Measurements from ENCODE around the gene HDAC10. TPM values are rescaled to one million over a fixed set of nuclear protein-coding genes. Genes with fewer than 3 reads are reported as not detected.

HDAC10 gene
- total and polyA plus RNA-seq, 3 experiments from 2014 or later, result 7.5 to 44.7 (median 42.5) TPM

DNA sequence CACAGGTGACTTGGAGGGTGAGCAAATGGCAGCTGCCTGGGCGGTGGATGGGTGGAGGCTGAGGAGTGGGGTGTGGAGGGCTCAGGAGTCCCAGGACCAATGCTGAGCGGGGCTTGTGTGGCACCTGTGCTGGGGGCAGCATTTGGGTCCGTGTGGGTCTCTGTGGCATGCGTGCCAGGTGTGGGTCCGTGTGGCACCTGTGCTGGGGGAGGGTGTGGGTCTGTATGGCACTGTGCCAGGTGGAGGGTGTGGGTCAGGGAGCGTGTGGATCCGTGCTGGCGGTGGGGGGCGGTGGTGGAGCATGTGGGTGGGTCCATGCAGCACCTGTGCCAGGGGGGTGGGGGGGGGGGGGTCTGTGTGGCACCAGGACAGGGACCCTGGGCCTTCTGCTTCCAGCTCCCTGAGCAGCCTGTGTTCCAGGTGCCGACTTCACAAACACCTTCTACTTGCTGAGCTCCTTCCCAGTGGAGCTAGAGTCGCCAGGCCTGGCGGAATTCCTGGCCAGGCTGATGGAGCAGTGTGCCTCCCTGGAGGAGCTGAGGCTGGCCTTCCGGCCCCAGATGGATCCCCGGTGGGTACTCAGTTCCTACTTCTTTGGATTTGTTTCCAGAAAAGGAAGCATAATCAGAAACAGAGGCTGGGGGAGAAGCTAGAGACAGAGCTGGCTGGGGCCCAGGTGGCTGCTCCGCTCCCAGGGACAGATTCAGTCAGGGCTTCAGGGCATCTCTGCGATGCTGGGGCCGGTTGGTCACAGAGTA, 35.6 kb downstream of the HDAC10 start:
- POLR2A ChIA-PET, result no interaction called here
- H3K4me3 Mint-ChIP-seq, result no peak overlapping the region
- no peaks in the 10 kb centered on the region for H3K9me3 ChIP-seq (ENCODE audit: low read length)
- H3K9me3 Mint-ChIP-seq, result no peaks in the 10 kb centered on the region
- H3K27ac Mint-ChIP-seq, result peak overlapping the region in 3 of 8 donors; percentile 43 to 87 (median 66)
- DNase-seq, result no peak
- peaks cover 27% of the 10 kb centered on the region for H3K36me3 ChIP-seq (ENCODE audit: insufficient read depth, low read length)
- peaks cover 0 to 86% (median 2%) of the 10 kb centered on the region in 3 donors for H3K36me3 Mint-ChIP-seq
- no peak overlapping the region for H3K27ac ChIP-seq (ENCODE audit: low read depth, low read length)
- H3K4me1 Mint-ChIP-seq, result peaks cover 11 to 33% (median 25%) of the 10 kb centered on the region in 3 donors
- peaks cover 0 to 2% of the 10 kb centered on the region in 2 donors for H3K27me3 Mint-ChIP-seq
- H3K4me1 ChIP-seq (ENCODE audit: insufficient read depth, low read length), result no peaks in the 10 kb centered on the region
- H3K4me3 ChIP-seq (ENCODE audit: low read length), result no peak overlapping the region
- H3K27me3 ChIP-seq (ENCODE audit: insufficient read depth, low read length, poor library complexity, severe bottlenecking), result no peaks in the 10 kb centered on the region
- CTCF ChIA-PET, result interaction anchor here (1.0 kb wide), 1 partner anchor 65 kb away, joined by 4 read pairs; no protein-coding TSS in a partner anchor

DNA sequence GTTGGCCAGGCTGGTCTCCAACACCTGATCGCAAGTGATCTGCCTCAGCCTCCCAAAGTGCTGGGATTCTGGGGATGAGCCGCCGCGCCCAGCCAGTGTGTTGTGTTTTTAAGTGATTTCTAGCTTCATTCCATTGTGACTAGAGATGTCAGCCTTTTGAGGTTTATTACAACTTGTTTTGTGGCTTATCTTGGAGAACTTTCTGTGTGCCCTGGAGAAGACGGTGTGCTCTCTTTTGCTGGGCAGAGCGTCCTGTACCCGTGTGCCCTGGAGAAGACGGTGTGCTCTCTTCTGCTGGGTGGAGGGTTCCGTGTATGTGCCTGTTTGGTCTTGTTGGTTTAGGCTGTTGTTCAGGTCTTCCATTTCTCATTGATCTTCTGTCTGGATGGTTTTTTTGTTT, 37.8 kb downstream of the HDAC10 start:
- no peak overlapping the region for H3K4me3 ChIP-seq (ENCODE audit: low read length)
- DNase-seq, result no peak
- H3K36me3 Mint-ChIP-seq, result peaks cover 3 to 76% (median 5%) of the 10 kb centered on the region in 3 donors
- no peaks in the 10 kb centered on the region for H3K4me1 ChIP-seq (ENCODE audit: insufficient read depth, low read length)
- peaks cover 0 to 2% of the 10 kb centered on the region in 2 donors for H3K27me3 Mint-ChIP-seq
- ChIA-PET POLR2A (no interaction called here), CTCF (no interaction called here)
- no peak overlapping the region for H3K4me3 Mint-ChIP-seq
- H3K9me3 ChIP-seq (ENCODE audit: low read length), result no peaks in the 10 kb centered on the region
- H3K4me1 Mint-ChIP-seq, result peaks cover 16 to 38% (median 31%) of the 10 kb centered on the region in 3 donors
- H3K27ac ChIP-seq (ENCODE audit: low read depth, low read length), result no peak overlapping the region
- H3K9me3 Mint-ChIP-seq, result no peaks in the 10 kb centered on the region
- H3K36me3 ChIP-seq (ENCODE audit: insufficient read depth, low read length), result peaks cover 27% of the 10 kb centered on the region
- no peaks in the 10 kb centered on the region for H3K27me3 ChIP-seq (ENCODE audit: insufficient read depth, low read length, poor library complexity, severe bottlenecking)
- peak overlapping the region in 1 of 8 donors; percentile 27 for H3K27ac Mint-ChIP-seq

DNA sequence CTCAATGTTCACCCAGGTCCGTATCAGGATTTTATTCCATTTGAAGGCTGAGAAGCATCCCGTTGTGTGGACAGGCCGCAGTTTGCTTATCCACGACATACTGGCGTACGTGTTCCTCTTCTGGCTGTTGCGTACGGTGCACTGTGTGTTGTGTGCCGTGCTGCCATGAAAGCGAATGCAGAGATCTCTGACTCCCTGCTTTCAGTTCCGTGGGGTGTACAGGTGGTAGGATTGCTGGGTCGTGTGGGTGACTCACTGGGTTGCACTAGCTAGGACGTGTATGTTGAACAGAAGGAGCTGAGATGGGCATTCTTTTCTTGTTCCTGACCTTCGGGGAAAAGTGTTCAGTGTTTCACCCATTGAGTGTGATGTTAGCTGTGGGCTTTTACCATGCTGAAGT, 39.9 kb downstream of the HDAC10 start:
- Mint-ChIP-seq H3K27me3 (peaks cover 0 to 2% of the 10 kb centered on the region in 2 donors), H3K4me3 (peak overlapping the region in 1 of 7 donors; percentile 51), H3K36me3 (peaks cover 3 to 70% (median 5%) of the 10 kb centered on the region in 3 donors), H3K27ac (peak overlapping the region in 3 of 8 donors; percentile 7 to 22 (median 11)), H3K9me3 (no peaks in the 10 kb centered on the region), H3K4me1 (peaks cover 16 to 40% (median 31%) of the 10 kb centered on the region in 3 donors)
- POLR2A ChIA-PET, result no interaction called here
- CTCF ChIA-PET, result interaction anchor here (0.5 to 2.3 kb wide), 4 partner anchors 8 to 407 kb away, joined by 3 to 18 read pairs (median 4); no protein-coding TSS in a partner anchor
- no peak for DNase-seq
- Histone ChIP-seq H3K9me3 (ENCODE audit: low read length) (no peaks in the 10 kb centered on the region), H3K4me3 (ENCODE audit: low read length) (no peak overlapping the region), H3K27ac (ENCODE audit: low read depth, low read length) (no peak overlapping the region), H3K36me3 (ENCODE audit: insufficient read depth, low read length) (peaks cover 31% of the 10 kb centered on the region), H3K4me1 (ENCODE audit: insufficient read depth, low read length) (no peaks in the 10 kb centered on the region), H3K27me3 (ENCODE audit: insufficient read depth, low read length, poor library complexity, severe bottlenecking) (no peaks in the 10 kb centered on the region)

DNA sequence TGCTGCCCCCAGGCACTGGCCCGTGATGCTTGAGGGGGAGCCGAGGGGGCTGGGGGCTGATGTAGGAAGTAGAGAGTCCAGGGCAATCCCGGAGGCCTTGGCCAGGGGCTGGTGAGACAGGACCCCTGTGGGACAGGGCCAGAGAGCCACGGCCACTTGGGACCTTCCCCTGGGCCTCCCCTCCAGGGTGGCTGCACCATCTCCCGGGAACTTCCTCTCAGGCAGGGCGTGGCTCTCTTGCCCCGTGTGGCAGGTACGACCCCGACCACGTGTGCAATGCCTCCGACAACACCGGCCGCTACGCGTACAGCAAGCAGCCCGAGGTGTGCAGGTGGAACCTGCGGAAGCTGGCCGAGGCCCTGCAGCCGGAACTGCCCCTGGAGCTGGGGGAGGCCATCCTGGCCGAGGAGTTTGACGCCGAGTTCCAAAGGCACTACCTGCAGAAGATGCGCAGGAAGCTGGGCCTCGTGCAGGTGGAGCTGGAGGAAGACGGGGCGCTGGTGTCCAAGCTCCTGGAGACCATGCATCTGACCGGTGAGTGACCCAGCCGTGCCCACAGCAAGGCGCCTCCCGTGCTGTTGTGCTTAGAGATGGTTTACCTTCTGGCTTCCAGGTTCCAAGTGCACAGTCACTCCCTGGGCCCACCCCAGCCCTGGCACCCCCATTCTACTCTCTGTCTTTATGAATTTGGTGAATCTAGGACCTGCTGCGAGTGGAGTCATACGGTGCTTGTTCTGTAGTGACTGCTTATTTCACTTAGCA, 40.5 kb downstream of the HDAC10 start:
- Histone ChIP-seq H3K27ac (ENCODE audit: low read depth, low read length) (no peak overlapping the region), H3K4me3 (ENCODE audit: low read length) (no peak overlapping the region), H3K9me3 (ENCODE audit: low read length) (no peaks in the 10 kb centered on the region), H3K36me3 (ENCODE audit: insufficient read depth, low read length) (peaks cover 32% of the 10 kb centered on the region), H3K4me1 (ENCODE audit: insufficient read depth, low read length) (no peaks in the 10 kb centered on the region), H3K27me3 (ENCODE audit: insufficient read depth, low read length, poor library complexity, severe bottlenecking) (no peaks in the 10 kb centered on the region)
- CTCF ChIA-PET, result interaction anchor here (0.5 to 2.3 kb wide), 4 partner anchors 9 to 407 kb away, joined by 3 to 18 read pairs (median 4); no protein-coding TSS in a partner anchor
- POLR2A ChIA-PET, result no interaction called here
- Mint-ChIP-seq H3K27me3 (peaks cover 0 to 2% of the 10 kb centered on the region in 2 donors), H3K4me1 (peaks cover 16 to 41% (median 31%) of the 10 kb centered on the region in 3 donors), H3K36me3 (peaks cover 3 to 65% (median 5%) of the 10 kb centered on the region in 3 donors), H3K4me3 (peak overlapping the region in 1 of 7 donors; percentile 51), H3K27ac (no peak overlapping the region), H3K9me3 (no peaks in the 10 kb centered on the region)
- no peak for DNase-seq

DNA sequence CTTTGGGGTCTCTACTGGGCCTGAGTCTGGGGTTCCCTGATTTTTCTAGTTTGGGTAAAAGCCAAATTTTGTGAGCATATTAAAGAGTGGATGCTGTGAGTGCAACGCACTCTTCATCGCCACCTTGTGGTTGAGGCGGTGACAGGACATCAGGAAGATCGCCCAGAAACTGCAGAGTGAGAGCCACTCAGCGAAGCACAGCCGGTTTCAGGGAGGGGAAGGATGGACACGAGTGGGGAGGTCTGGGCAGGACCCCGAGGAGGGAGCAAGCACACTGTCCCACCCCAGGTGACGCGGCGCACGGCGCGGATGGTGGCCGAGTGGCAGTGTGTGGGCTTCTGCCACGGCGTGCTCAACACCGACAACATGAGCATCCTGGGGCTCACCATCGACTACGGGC, 41.2 kb downstream of the HDAC10 start:
- CTCF ChIA-PET, result interaction anchor here (2.3 kb wide), 1 partner anchor 61 kb away, joined by 18 read pairs; no protein-coding TSS in a partner anchor
- peaks cover 30% of the 10 kb centered on the region for H3K36me3 ChIP-seq (ENCODE audit: insufficient read depth, low read length)
- Mint-ChIP-seq H3K4me1 (peaks cover 18 to 44% (median 33%) of the 10 kb centered on the region in 3 donors), H3K4me3 (peak overlapping the region in 1 of 7 donors; percentile 18), H3K27me3 (peaks cover 0 to 2% of the 10 kb centered on the region in 2 donors), H3K9me3 (no peaks in the 10 kb centered on the region), H3K27ac (peak overlapping the region; percentile 32 to 89 (median 80)), H3K36me3 (peaks cover 3 to 66% (median 7%) of the 10 kb centered on the region in 3 donors)
- no peaks in the 10 kb centered on the region for H3K9me3 ChIP-seq (ENCODE audit: low read length)
- no peak overlapping the region for H3K4me3 ChIP-seq (ENCODE audit: low read length)
- H3K27me3 ChIP-seq (ENCODE audit: insufficient read depth, low read length, poor library complexity, severe bottlenecking), result no peaks in the 10 kb centered on the region
- H3K27ac ChIP-seq (ENCODE audit: low read depth, low read length), result no peak overlapping the region
- H3K4me1 ChIP-seq (ENCODE audit: insufficient read depth, low read length), result no peaks in the 10 kb centered on the region
- POLR2A ChIA-PET, result no interaction called here
- peak; percentile 55 to 78 (median 64) for DNase-seq

DNA sequence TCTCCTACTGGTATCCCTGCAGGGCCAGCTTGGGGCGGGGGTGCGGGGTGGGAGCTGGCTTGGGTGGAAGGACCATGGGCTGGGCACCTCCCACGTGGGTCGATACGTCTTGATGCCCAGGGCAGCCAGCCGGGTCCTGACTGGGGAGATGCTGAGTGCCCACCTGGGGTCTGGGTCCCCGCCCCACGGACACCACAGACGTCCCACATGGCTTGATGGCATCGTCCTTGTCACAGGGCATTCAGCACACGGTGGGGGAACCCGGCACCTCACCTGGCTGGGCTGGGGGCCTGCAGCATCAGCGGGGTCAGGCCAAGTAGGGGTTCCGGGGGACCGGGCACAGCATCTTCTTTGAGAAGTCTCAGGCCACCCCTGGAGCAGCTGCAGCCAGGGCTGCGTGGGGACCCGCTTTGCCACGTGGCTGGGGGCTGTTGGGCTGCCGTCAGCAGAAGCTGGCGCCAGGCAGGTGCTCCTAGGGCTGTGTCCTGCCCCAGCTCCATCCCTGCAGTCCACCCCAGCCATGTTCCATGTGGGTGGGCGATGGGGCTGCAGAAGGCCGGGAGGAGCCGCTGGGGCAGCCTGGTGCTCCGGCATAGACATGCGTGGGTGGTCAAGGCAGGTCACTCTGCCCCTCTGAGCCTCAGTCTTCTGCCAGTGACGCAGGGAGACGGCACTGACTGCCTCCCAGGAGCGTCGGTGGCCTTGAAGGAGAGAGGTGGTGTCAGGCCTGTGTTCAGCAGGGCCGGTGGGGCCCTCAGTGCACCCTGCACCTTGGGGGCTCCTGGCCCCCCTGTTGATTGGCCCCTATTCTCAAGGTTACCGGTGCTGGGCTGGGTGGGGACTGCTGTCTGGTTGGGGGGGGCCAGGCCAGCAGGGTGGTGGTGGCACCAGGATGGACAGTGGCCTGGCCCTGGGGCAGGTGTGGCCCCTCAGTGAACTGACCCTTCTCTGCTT, 41.8 kb downstream of the HDAC10 start:
- Mint-ChIP-seq H3K27ac (peak overlapping the region; percentile 32 to 89 (median 80)), H3K27me3 (no peaks in the 10 kb centered on the region), H3K9me3 (no peaks in the 10 kb centered on the region), H3K36me3 (peaks cover 3 to 68% (median 9%) of the 10 kb centered on the region in 3 donors), H3K4me1 (peaks cover 18 to 46% (median 33%) of the 10 kb centered on the region in 3 donors), H3K4me3 (peak overlapping the region in 1 of 7 donors; percentile 18)
- H3K27me3 ChIP-seq (ENCODE audit: insufficient read depth, low read length, poor library complexity, severe bottlenecking), result no peaks in the 10 kb centered on the region
- H3K27ac ChIP-seq (ENCODE audit: low read depth, low read length), result no peak overlapping the region
- DNase-seq, result no peak
- H3K4me3 ChIP-seq (ENCODE audit: low read length), result no peak overlapping the region
- peaks cover 29% of the 10 kb centered on the region for H3K36me3 ChIP-seq (ENCODE audit: insufficient read depth, low read length)
- no peaks in the 10 kb centered on the region for H3K9me3 ChIP-seq (ENCODE audit: low read length)
- POLR2A ChIA-PET, result interaction anchor here (1.1 kb wide), 1 partner anchor 60 kb away, joined by 4 read pairs; no protein-coding TSS in a partner anchor
- H3K4me1 ChIP-seq (ENCODE audit: insufficient read depth, low read length), result no peaks in the 10 kb centered on the region
- CTCF ChIA-PET, result interaction anchor here (0.9 to 3.6 kb wide), 4 partner anchors 12 to 59 kb away, joined by 3 to 35 read pairs (median 4); no protein-coding TSS in a partner anchor

DNA sequence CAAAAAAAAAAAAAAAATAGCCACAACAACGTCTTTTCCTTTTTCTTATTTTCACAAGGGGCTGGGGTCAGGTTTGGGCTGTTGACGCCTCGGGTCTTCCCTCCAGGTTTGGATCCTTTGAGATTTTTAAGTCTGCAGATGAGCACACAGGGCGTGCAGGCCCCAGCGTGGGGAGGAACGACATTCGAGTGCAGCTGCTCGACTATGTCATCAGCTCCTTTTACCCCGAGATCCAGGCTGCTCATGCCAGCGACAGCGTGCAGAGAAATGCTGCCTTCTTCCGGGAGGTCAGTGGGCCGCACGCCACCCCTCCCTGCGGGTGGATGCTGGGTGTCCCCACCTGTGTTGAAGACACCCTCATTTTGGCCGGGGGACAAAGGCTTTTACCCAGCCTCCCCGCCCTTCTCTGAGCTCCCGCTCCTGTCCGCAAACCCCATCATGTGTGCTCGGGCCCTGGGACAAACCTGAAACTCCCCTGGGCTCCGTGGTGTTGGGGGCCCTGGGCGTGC, 42.6 kb downstream of the HDAC10 start:
- H3K9me3 ChIP-seq (ENCODE audit: low read length), result no peaks in the 10 kb centered on the region
- no peaks in the 10 kb centered on the region for H3K9me3 Mint-ChIP-seq
- ChIA-PET CTCF (interaction anchor here (0.9 to 3.6 kb wide), 4 partner anchors 12 to 58 kb away, joined by 3 to 35 read pairs (median 4); no protein-coding TSS in a partner anchor), POLR2A (interaction anchor here (1.1 kb wide), 1 partner anchor 60 kb away, joined by 4 read pairs; no protein-coding TSS in a partner anchor)
- H3K27me3 ChIP-seq (ENCODE audit: insufficient read depth, low read length, poor library complexity, severe bottlenecking), result no peaks in the 10 kb centered on the region
- H3K4me3 Mint-ChIP-seq, result no peak overlapping the region
- H3K36me3 ChIP-seq (ENCODE audit: insufficient read depth, low read length), result peaks cover 29% of the 10 kb centered on the region
- peak overlapping the region in 1 of 8 donors; percentile 61 for H3K27ac Mint-ChIP-seq
- peaks cover 3 to 69% (median 7%) of the 10 kb centered on the region in 3 donors for H3K36me3 Mint-ChIP-seq
- DNase-seq, result no peak
- no peaks in the 10 kb centered on the region for H3K4me1 ChIP-seq (ENCODE audit: insufficient read depth, low read length)
- peaks cover 19 to 46% (median 34%) of the 10 kb centered on the region in 3 donors for H3K4me1 Mint-ChIP-seq
- no peaks in the 10 kb centered on the region for H3K27me3 Mint-ChIP-seq
- H3K4me3 ChIP-seq (ENCODE audit: low read length), result no peak overlapping the region
- H3K27ac ChIP-seq (ENCODE audit: low read depth, low read length), result no peak overlapping the region
